PC-9 (cell line): Measurements from ENCODE around the gene ASTL. TPM values are rescaled to one million over a fixed set of nuclear protein-coding genes. Genes with fewer than 3 reads are reported as not detected.
A peak's percentile ranks its signal among the peaks of the same experiment; 100 is the strongest.

Experiments used
- BruUV-seq: library from RNA; stranded (reverse); fragments of 400-500 nt; replicated peaks from 2 replicates; lab custom pipeline; 2021; lab: Mats Ljungman, UMichigan
- CTCF ChIA-PET: fragments of 300-600 bp; sonication (Branson Sonifier 250); formaldehyde crosslinking; loops from one replicate; lab custom pipeline; 2022; ENCODE audit warnings: antibody characterized with exemption; lab: Charles Lee
- POLR2A ChIA-PET: fragments of 300-600 bp; sonication (Branson Sonifier 250); formaldehyde crosslinking; loops from one replicate; lab custom pipeline; 2022; ENCODE audit warnings: antibody characterized with exemption; ENCODE audit not compliant: unreplicated experiment; lab: Charles Lee
- DNase-seq, 2 experiments: peaks; one replicate each; pipeline versions ENCODE4 v3.0.0 to v3.0.0-alpha.2; 2015 to 2022; ENCODE audit warnings: mixed read lengths in 1 of 2
- H2AFZ ChIP-seq: fragments of 200-600 bp; sonication (generic); 2 replicates; pipeline ENCODE4 v1.8.1; 2017; ENCODE audit warnings: antibody characterized with exemption
- H3F3A ChIP-seq: fragments of 200-600 bp; sonication (generic); 2 replicates; pipeline ENCODE4 v1.8.1; 2017; ENCODE audit warnings: antibody characterized with exemption, mild to moderate bottlenecking, low read depth; ENCODE audit not compliant: insufficient read depth
- H3K27ac ChIP-seq: fragments of 200-600 bp; sonication (generic); 2 replicates; pipeline ENCODE4 v1.6.1; 2016; ENCODE audit warnings: mixed run types
- H3K27me3 ChIP-seq: fragments of 200-600 bp; sonication (generic); 2 replicates; pipeline ENCODE4 v1.6.1; 2016; ENCODE audit warnings: low read depth, mixed run types; ENCODE audit not compliant: insufficient read depth
- H3K36me3 ChIP-seq: fragments of 200-600 bp; sonication (generic); 2 replicates; pipeline ENCODE4 v1.6.1; 2016; ENCODE audit warnings: low read depth, mixed run types
- H3K4me1 ChIP-seq: fragments of 200-600 bp; sonication (generic); replicated peaks from 2 replicates; pipeline ENCODE4 v1.6.1; 2016; ENCODE audit warnings: mixed run types; ENCODE audit not compliant: insufficient read depth
- H3K4me2 ChIP-seq: fragments of 200-600 bp; sonication (generic); 2 replicates; pipeline ENCODE4 v1.6.1; 2017; ENCODE audit warnings: mixed run types
- H3K4me3 ChIP-seq: fragments of 200-600 bp; sonication (generic); 2 replicates; pipeline ENCODE4 v1.6.1; 2016; ENCODE audit warnings: mixed run types
- H3K79me2 ChIP-seq: fragments of 200-600 bp; sonication (generic); 2 replicates; pipeline ENCODE4 v1.6.1; 2017; ENCODE audit warnings: low read depth, mixed run types
- H3K9me2 ChIP-seq: fragments of 200-600 bp; sonication (generic); 2 replicates; pipeline ENCODE4 v1.8.1; 2017; ENCODE audit warnings: mild to moderate bottlenecking; ENCODE audit not compliant: insufficient read depth
- H3K9me3 ChIP-seq: fragments of 200-600 bp; sonication (generic); 2 replicates; pipeline ENCODE4 v1.8.1; 2016; ENCODE audit warnings: low read depth; ENCODE audit not compliant: insufficient read depth
- H4K20me1 ChIP-seq: fragments of 200-600 bp; sonication (generic); 2 replicates; pipeline ENCODE4 v1.8.1; 2017; ENCODE audit not compliant: insufficient read depth
- EZH2 ChIP-seq: fragments of 200-600 bp; sonication (generic); IDR thresholded peaks from 2 replicates; pipeline ENCODE4 v1.8.0; 2017; ENCODE audit warnings: antibody characterized with exemption, low read depth
- intact Hi-C: fragments of 100-400 bp; cut with micrococcal nuclease; formaldehyde crosslinking; loops from one replicate; pipeline ENCODE4 v1.10.0; 2022; ENCODE audit not compliant: unreplicated experiment
- total RNA-seq: library from RNA; stranded (reverse); gene quantifications from 2 replicates; pipeline ENCODE4 v1.2.3, GENCODE V29; 2021
- TF ChIP-seq, protein P1 (sequence below): fragments of 200-600 bp; sonication (generic); conservative IDR thresholded peaks from 2 replicates; pipeline ENCODE4 v1.6.1; 2017; ENCODE audit warnings: mixed run types, antibody characterized with exemption, mild to moderate bottlenecking, moderate library complexity

ASTL gene
- total RNA-seq, 1 experiment from 2014 or later = not detected

DNA sequence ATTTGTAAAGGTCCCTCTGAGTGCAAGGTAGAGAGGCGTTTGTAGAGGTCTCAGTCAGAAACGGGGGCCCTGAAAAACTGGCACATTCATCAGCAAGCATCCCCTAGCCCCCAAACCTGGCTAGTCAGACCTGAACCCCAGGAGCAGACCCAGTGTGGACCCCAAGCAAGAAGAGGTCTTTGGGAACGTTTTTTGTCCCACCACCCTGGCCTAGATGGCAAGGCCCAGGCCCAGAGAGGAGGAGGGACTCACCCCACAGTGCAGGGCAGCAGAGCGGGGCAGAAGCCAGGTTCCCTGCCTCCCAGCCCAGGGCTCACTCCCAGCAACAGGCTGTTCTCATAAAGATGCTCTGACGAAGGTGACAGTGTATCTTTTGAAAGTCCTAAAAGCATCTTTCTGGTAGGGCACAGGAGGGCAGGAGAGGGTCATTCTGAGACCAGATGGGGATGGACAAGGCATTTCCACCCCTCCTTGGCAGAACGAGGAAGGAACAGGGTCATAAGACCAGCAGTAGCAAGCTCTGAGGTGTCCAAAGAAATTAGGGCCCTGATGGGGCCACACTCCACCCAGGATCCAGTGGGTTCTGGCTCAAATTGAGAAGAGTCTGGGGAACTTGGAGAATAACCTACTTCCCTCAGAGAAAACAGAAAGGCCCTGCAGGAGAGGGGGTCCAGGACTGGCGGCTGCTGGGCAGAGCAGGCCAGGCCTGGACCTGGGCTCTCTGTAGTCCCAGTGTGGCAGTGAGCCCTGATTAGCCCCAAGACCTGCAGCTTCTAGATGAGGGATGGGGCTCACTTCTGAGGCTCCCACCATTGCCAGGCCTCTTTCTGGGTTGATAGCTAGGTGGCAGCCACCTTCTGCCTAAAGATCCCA, 40.1 kb downstream of the ASTL start:
- no TSS peak for BruUV-seq
- Histone ChIP-seq H3K9me2 (no peaks in the 10 kb centered on the region), H3K27ac (no peak overlapping the region), H3K79me2 (no peaks in the 10 kb centered on the region), H3F3A (no peaks in the 10 kb centered on the region; the same call in 1 of the 2 replicates), H3K4me3 (no peak overlapping the region), H4K20me1 (no peaks in the 10 kb centered on the region), H3K27me3 (peaks cover 9% of the 10 kb centered on the region; the same call in 1 of the 2 replicates), H3K4me1 (peaks cover 9% of the 10 kb centered on the region), H2AFZ (no peak overlapping the region), H3K9me3 (no peaks in the 10 kb centered on the region), H3K4me2 (no peak overlapping the region), H3K36me3 (no peaks in the 10 kb centered on the region)
- ChIA-PET CTCF (no interaction called here), POLR2A (no interaction called here)
- DNase-seq = no peak
- intact Hi-C loops = no loop called here
- TF ChIP-seq, protein P1, sequence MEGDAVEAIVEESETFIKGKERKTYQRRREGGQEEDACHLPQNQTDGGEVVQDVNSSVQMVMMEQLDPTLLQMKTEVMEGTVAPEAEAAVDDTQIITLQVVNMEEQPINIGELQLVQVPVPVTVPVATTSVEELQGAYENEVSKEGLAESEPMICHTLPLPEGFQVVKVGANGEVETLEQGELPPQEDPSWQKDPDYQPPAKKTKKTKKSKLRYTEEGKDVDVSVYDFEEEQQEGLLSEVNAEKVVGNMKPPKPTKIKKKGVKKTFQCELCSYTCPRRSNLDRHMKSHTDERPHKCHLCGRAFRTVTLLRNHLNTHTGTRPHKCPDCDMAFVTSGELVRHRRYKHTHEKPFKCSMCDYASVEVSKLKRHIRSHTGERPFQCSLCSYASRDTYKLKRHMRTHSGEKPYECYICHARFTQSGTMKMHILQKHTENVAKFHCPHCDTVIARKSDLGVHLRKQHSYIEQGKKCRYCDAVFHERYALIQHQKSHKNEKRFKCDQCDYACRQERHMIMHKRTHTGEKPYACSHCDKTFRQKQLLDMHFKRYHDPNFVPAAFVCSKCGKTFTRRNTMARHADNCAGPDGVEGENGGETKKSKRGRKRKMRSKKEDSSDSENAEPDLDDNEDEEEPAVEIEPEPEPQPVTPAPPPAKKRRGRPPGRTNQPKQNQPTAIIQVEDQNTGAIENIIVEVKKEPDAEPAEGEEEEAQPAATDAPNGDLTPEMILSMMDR = no peak
- no peak for TF ChIP-seq EZH2

DNA sequence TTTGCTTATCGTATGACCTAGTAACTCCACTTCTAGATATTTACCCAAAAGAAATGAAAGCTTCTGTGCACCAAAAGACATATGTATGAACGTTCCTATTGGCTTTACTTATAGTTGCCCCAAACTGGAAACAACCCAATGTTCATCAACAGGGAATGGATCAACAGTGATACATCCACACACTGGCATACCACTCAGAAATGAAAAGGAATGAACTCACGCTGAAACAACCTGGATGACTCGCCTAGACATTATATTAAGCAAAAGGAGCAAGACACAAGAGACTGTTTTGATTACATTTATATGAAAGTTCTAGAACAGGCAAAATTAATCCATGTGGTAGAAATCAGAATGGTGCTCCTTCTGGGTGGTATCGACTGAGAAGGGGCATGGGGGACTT, 40.9 kb downstream of the ASTL start:
- no peaks in the 10 kb centered on the region for H3K79me2 ChIP-seq
- H4K20me1 ChIP-seq = no peaks in the 10 kb centered on the region
- BruUV-seq = no TSS peak
- ChIA-PET POLR2A (no interaction called here), CTCF (no interaction called here)
- peaks cover 9% of the 10 kb centered on the region; the same call in 1 of the 2 replicates for H3K27me3 ChIP-seq
- no peaks in the 10 kb centered on the region for H3K9me3 ChIP-seq
- H3K36me3 ChIP-seq = no peaks in the 10 kb centered on the region
- intact Hi-C loops = no loop called here
- no peak overlapping the region for H3K27ac ChIP-seq
- peaks cover 9% of the 10 kb centered on the region for H3K4me1 ChIP-seq
- no peak for TF ChIP-seq EZH2
- TF ChIP-seq, protein P1 = no peak
- no peak overlapping the region for H2AFZ ChIP-seq
- no peak overlapping the region for H3K4me3 ChIP-seq
- no peaks in the 10 kb centered on the region for H3K9me2 ChIP-seq
- no peak overlapping the region for H3K4me2 ChIP-seq
- DNase-seq = no peak
- H3F3A ChIP-seq = no peaks in the 10 kb centered on the region; the same call in 1 of the 2 replicates

DNA sequence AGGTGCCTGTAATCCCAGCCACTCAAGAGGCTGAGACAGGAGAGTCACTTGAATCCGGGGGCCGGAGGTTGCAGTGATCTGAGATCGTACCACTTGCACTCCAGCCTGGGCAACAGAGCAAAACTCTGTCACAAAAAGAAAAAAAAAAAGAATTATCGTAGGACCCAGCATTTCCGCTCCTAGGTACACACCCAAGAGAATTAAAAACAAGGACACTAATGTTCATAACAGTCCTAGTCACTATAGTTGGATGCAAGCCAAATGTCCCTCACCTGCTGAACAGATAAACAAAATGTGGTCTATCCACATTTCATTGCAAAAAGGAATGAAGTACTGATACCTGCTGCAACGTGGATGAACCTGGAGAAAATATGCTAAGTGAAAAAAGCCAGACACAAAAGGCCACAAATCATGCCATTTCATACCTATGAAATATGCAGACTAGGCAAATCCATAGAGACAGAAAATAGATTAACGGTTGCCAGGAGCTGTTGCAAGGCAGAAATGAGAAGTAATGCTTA, 43.1 kb downstream of the ASTL start:
- no peaks in the 10 kb centered on the region for H3K36me3 ChIP-seq
- H3K9me3 ChIP-seq = no peaks in the 10 kb centered on the region
- ChIA-PET POLR2A (no interaction called here), CTCF (interaction anchor here (0.7 kb wide), 1 partner anchor 423 kb away, joined by 4 read pairs; no protein-coding TSS in a partner anchor)
- H3F3A ChIP-seq = no peaks in the 10 kb centered on the region; the same call in 1 of the 2 replicates
- H3K4me2 ChIP-seq = no peak overlapping the region
- no peak overlapping the region for H3K27ac ChIP-seq
- no TSS peak for BruUV-seq
- H3K9me2 ChIP-seq = no peaks in the 10 kb centered on the region
- peaks cover 9% of the 10 kb centered on the region for H3K4me1 ChIP-seq
- no peak overlapping the region for H3K4me3 ChIP-seq
- TF ChIP-seq, protein P1 = no peak
- no peak for TF ChIP-seq EZH2
- no peaks in the 10 kb centered on the region for H3K79me2 ChIP-seq
- H2AFZ ChIP-seq = no peak overlapping the region
- intact Hi-C loops = no loop called here
- no peaks in the 10 kb centered on the region for H4K20me1 ChIP-seq
- peak; percentile 51 to 69 for DNase-seq
- H3K27me3 ChIP-seq = 0 out of 2 replicates have a peak, but pooled peaks cover 5% of the 10 kb centered on the region
